Natural killer cell (primary cell): ENCODE results near the gene BFSP1. TPM values are rescaled to one million over a fixed set of nuclear protein-coding genes. Genes with fewer than 3 reads are reported as not detected.

Experiments used
- ATAC-seq, 3 donors: fragments of 150-1000 bp in 2 of 3; fragments of 200-7000 bp in 1 of 3; cut with Tn5 transposase; 1 replicate in 1 of 3; 2 replicates in 2 of 3; pipeline ENCODE4 v1.10.0; 2021; ENCODE audit warnings: mild to moderate bottlenecking in 2 of 3, moderate library complexity in 2 of 3
- DNase-seq, 2 donors: peaks; one replicate each; pipeline versions ENCODE4 v3.0.0 to v3.0.0-alpha.2; 2013 to 2021; ENCODE audit warnings: mixed read lengths in 1 of 2
- H3K27ac ChIP-seq: one replicate; pipeline ENCODE4 v1.5.1; 2013; ENCODE audit warnings: mild to moderate bottlenecking, low read length
- H3K27me3 ChIP-seq: one replicate; pipeline ENCODE4 v1.6.1; 2013; ENCODE audit warnings: low read length; ENCODE audit not compliant: control insufficient read depth, insufficient read depth
- H3K36me3 ChIP-seq: one replicate; pipeline ENCODE4 v1.6.1; 2013; ENCODE audit warnings: low read length; ENCODE audit not compliant: control insufficient read depth, insufficient read depth
- H3K4me1 ChIP-seq: one replicate; pipeline ENCODE4 v1.6.1; 2013; ENCODE audit warnings: low read length; ENCODE audit not compliant: control insufficient read depth, insufficient read depth
- H3K4me3 ChIP-seq: one replicate; pipeline ENCODE4 v1.5.1; 2013; ENCODE audit warnings: low read length
- H3K9me3 ChIP-seq: one replicate; pipeline ENCODE4 v1.6.1; 2013; ENCODE audit warnings: low read length; ENCODE audit not compliant: control insufficient read depth, insufficient read depth
- H3K27ac Mint-ChIP-seq, 2 donors: one replicate each; pipeline ENCODE4 v1.8.0; 2022; ENCODE audit warnings: mild to moderate bottlenecking in 2 of 2, mixed read lengths in 2 of 2, moderate library complexity in 1 of 2
- H3K27me3 Mint-ChIP-seq, 2 donors: one replicate each; pipeline ENCODE4 v1.8.0; 2022; ENCODE audit warnings: low read depth in 2 of 2, mixed read lengths in 2 of 2
- H3K36me3 Mint-ChIP-seq: one replicate; pipeline ENCODE4 v1.8.0; 2022; ENCODE audit warnings: mixed read lengths
- H3K4me1 Mint-ChIP-seq, 2 donors: one replicate each; pipeline ENCODE4 v1.8.0; 2022; ENCODE audit warnings: mixed read lengths in 2 of 2
- H3K4me3 Mint-ChIP-seq: one replicate; pipeline ENCODE4 v1.8.0; 2022; ENCODE audit warnings: mild to moderate bottlenecking, moderate library complexity, mixed read lengths
- H3K9me3 Mint-ChIP-seq, 2 donors: one replicate each; pipeline ENCODE4 v1.8.0; 2022; ENCODE audit warnings: mixed read lengths in 2 of 2
- WGBS: methylation state at CpG from one replicate; pipeline ENCODE4 v1.1.7; 2013; ENCODE audit warnings: missing lambda C conversion rate; ENCODE audit not compliant: insufficient coverage; 5-methylcytosine and 5-hydroxymethylcytosine counted together
- intact Hi-C: fragments of 100-400 bp; cut with micrococcal nuclease; formaldehyde crosslinking; loops from one replicate; pipeline ENCODE4 v1.14.2; 2022
- total RNA-seq, 4 donors: library from RNA; stranded (reverse); fragments of 120-200 nt in 1 of 4; gene quantifications; one replicate each; pipeline versions ENCODE4 v1.2.3 to v1.2.4, GENCODE V29; 2013 to 2022
- TF ChIP-seq, protein P1 (sequence below): fragments of 200-600 bp; IDR thresholded peaks from one replicate; pipeline ENCODE4 v1.8.0; 2022; ENCODE audit warnings: antibody characterized with exemption

Gene BFSP1
- total RNA-seq, 3 donors from 2014 or later (not counting 1 experiment from before 2014, with no cell fraction given), result 2.7 to 7.3 (median 3.7) TPM

DNA sequence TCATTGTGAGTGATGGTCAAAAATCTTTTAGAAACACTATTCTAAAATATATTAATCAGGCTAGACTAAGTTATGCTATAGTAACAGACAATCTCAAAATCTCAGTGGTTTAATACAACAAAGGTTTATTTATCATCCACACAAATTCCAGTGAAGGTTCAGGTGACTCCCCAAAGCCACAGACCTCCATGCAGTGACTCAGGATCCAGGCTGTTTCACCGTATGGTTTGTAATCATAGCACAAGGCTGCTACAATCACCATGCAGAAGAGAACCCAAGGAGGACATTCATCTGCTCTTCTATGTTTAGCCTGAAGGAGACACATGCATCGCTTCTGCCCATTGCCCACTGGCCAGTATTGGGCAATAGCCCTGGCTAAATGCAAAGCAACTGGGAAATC is 46.2 kb downstream of the BFSP1 start:
- intact Hi-C loops, result no loop called here
- H3K27me3 ChIP-seq, result no peaks in the 10 kb centered on the region
- Mint-ChIP-seq H3K9me3 (no peaks in the 10 kb centered on the region), H3K36me3 (no peaks in the 10 kb centered on the region), H3K4me1 (no peaks in the 10 kb centered on the region), H3K27ac (no peak overlapping the region), H3K27me3 (peaks cover 22 to 28% of the 10 kb centered on the region in 2 donors), H3K4me3 (no peak overlapping the region)
- H3K27ac ChIP-seq, result no peak overlapping the region
- no peak overlapping the region for H3K4me3 ChIP-seq
- 94% methylated on average over 2 of the region's 2 CpGs for WGBS
- no peaks in the 10 kb centered on the region for H3K4me1 ChIP-seq
- no peaks in the 10 kb centered on the region for H3K36me3 ChIP-seq
- DNase-seq (no peak), ATAC-seq (no peak)
- H3K9me3 ChIP-seq, result no peaks in the 10 kb centered on the region
- TF ChIP-seq, protein P1, sequence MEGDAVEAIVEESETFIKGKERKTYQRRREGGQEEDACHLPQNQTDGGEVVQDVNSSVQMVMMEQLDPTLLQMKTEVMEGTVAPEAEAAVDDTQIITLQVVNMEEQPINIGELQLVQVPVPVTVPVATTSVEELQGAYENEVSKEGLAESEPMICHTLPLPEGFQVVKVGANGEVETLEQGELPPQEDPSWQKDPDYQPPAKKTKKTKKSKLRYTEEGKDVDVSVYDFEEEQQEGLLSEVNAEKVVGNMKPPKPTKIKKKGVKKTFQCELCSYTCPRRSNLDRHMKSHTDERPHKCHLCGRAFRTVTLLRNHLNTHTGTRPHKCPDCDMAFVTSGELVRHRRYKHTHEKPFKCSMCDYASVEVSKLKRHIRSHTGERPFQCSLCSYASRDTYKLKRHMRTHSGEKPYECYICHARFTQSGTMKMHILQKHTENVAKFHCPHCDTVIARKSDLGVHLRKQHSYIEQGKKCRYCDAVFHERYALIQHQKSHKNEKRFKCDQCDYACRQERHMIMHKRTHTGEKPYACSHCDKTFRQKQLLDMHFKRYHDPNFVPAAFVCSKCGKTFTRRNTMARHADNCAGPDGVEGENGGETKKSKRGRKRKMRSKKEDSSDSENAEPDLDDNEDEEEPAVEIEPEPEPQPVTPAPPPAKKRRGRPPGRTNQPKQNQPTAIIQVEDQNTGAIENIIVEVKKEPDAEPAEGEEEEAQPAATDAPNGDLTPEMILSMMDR, result no peak

DNA sequence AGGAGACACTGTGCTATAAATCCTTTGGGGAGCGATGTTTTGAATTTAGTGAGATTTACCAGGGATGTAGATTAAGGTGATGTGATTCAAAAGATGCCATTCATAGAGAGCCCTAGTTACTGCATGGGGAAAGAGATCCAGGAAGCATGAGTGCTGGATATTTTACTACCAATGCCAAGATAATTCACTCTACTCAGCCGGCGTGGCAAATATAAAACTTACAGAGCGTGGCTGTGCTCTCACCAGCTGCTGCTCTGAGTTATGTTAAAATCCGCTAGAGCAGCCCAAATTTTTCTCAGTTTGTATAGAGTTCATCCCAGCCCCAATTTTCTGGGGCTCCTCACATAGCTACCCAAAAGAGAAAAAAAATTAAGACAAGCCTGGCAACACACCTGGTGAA is 48.6 kb downstream of the BFSP1 start:
- Mint-ChIP-seq H3K27me3 (peaks cover 23 to 28% of the 10 kb centered on the region in 2 donors), H3K36me3 (no peaks in the 10 kb centered on the region), H3K4me1 (no peaks in the 10 kb centered on the region), H3K4me3 (no peak overlapping the region), H3K27ac (no peak overlapping the region), H3K9me3 (no peaks in the 10 kb centered on the region)
- Histone ChIP-seq H3K4me3 (no peak overlapping the region), H3K36me3 (no peaks in the 10 kb centered on the region), H3K27me3 (no peaks in the 10 kb centered on the region), H3K4me1 (no peaks in the 10 kb centered on the region), H3K27ac (no peak overlapping the region), H3K9me3 (no peaks in the 10 kb centered on the region)
- WGBS, result 92% methylated on average over 5 of the region's 5 CpGs
- no peak for ATAC-seq
- no peak for DNase-seq
- TF ChIP-seq, protein P1, result no peak
- intact Hi-C loops, result no loop called here

DNA sequence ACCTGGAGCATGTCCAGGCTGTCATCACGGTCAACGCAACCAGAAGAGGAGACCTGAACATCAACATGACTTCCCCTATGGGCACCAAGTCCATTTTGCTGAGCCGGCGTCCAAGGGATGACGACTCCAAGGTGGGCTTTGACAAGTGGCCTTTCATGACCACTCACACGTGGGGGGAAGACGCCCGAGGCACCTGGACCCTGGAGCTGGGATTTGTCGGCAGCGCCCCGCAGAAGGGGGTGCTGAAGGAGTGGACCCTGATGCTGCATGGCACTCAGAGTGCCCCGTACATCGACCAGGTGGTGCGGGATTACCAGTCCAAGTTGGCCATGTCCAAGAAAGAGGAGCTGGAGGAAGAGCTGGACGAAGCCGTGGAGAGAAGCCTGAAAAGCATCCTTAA is 49.5 kb downstream of the BFSP1 start:
- Histone ChIP-seq H3K27me3 (no peaks in the 10 kb centered on the region), H3K4me1 (no peaks in the 10 kb centered on the region), H3K4me3 (no peak overlapping the region), H3K9me3 (no peaks in the 10 kb centered on the region), H3K27ac (no peak overlapping the region), H3K36me3 (no peaks in the 10 kb centered on the region)
- Mint-ChIP-seq H3K36me3 (no peaks in the 10 kb centered on the region), H3K4me3 (no peak overlapping the region), H3K27ac (no peak overlapping the region), H3K4me1 (no peaks in the 10 kb centered on the region), H3K9me3 (no peaks in the 10 kb centered on the region), H3K27me3 (peaks cover 22 to 26% of the 10 kb centered on the region in 2 donors)
- 93% methylated on average over 16 of the region's 16 CpGs for WGBS
- DNase-seq (no peak), ATAC-seq (no peak)
- TF ChIP-seq, protein P1, result no peak
- intact Hi-C loops, result no loop called here

DNA sequence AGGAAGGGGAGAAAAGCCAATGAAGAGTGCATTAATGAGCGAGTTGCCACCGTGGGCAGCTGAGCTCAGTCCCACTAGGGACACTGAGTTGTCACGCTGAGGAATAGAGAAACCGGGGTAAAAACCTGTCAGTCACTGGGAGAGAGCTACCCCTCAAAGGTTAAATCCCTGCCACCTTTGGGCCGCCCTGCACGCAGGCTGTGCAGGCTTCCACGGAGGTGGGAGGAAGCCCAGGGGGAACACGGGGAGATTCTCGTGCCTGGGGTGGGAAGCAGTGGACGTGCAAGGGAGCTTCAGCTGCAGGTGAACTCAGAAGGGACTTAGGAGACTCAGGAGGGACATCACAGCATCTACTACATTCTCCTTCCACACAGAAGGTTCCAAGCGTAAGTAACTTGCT is 50.5 kb downstream of the BFSP1 start:
- H3K4me1 Mint-ChIP-seq, result no peaks in the 10 kb centered on the region
- H3K4me3 Mint-ChIP-seq, result no peak overlapping the region
- WGBS, result 88% methylated on average over 11 of the region's 11 CpGs

More for the DNA sequence above, 50.5 kb downstream of the BFSP1 start:
- no peak overlapping the region for H3K27ac Mint-ChIP-seq
- no peaks in the 10 kb centered on the region for H3K27me3 ChIP-seq
- peaks cover 14 to 17% of the 10 kb centered on the region in 2 donors for H3K27me3 Mint-ChIP-seq
- intact Hi-C loops, result no loop called here
- H3K4me3 ChIP-seq, result no peak overlapping the region
- no peak overlapping the region for H3K27ac ChIP-seq
- H3K36me3 ChIP-seq, result no peaks in the 10 kb centered on the region
- H3K4me1 ChIP-seq, result no peaks in the 10 kb centered on the region
- DNase-seq (no peak), ATAC-seq (no peak)
- TF ChIP-seq, protein P1, result no peak
- H3K36me3 Mint-ChIP-seq, result no peaks in the 10 kb centered on the region
- no peaks in the 10 kb centered on the region for H3K9me3 Mint-ChIP-seq
- H3K9me3 ChIP-seq, result no peaks in the 10 kb centered on the region
